ENCODE results near the gene FAM98A.
A peak's percentile ranks its signal among the peaks of the same experiment; 100 is the strongest.

Gene FAM98A

GRCh38 chr2:33560017-33560416 is 39.1 kb downstream of the FAM98A start:
- TF ChIP-seq CTCF (IDR thresholded peaks at IDR 0.05; ENCODE audit: unreplicated experiment in 3 of 3), result no peak
- H3K9me3 Mint-ChIP-seq, result no peaks in the 10 kb centered on the region
- H3K27ac Mint-ChIP-seq, result peak overlapping the region; percentile 60 to 74 (median 65)
- peaks cover 35% of the 10 kb centered on the region for H3K4me1 Mint-ChIP-seq
- no peak overlapping the region for H3K4me3 Mint-ChIP-seq
- H3K36me3 Mint-ChIP-seq (ENCODE audit: low read depth), result peaks cover 3% of the 10 kb centered on the region
- peaks cover 4% of the 10 kb centered on the region for H3K27me3 Mint-ChIP-seq (ENCODE audit: low read depth)

- Mint-ChIP-seq H3K36me3 (ENCODE audit: low read depth) (peaks cover 3% of the 10 kb centered on the region), H3K4me3 (no peak overlapping the region), H3K4me1 (peaks cover 40% of the 10 kb centered on the region), H3K9me3 (no peaks in the 10 kb centered on the region), H3K27ac (peak overlapping the region; percentile 60 to 74 (median 65)), H3K27me3 (ENCODE audit: low read depth) (peaks cover 6% of the 10 kb centered on the region)
- no peak for TF ChIP-seq CTCF (IDR thresholded peaks at IDR 0.05; ENCODE audit: unreplicated experiment in 3 of 3)
These were observed 39.8 kb downstream of the FAM98A start for GRCh38 chr2:33559328-33559727.

GRCh38 chr2:33555681-33556080 is 43.4 kb downstream of the FAM98A start:
- Mint-ChIP-seq H3K27ac (peak overlapping the region; percentile 87 to 93 (median 89)), H3K27me3 (ENCODE audit: low read depth) (peaks cover 9% of the 10 kb centered on the region), H3K36me3 (ENCODE audit: low read depth) (peaks cover 3% of the 10 kb centered on the region), H3K4me3 (no peak overlapping the region), H3K4me1 (peaks cover 40% of the 10 kb centered on the region), H3K9me3 (no peaks in the 10 kb centered on the region)
- TF ChIP-seq CTCF (IDR thresholded peaks at IDR 0.05; ENCODE audit: unreplicated experiment in 3 of 3), result no peak

- H3K9me3 Mint-ChIP-seq, result no peaks in the 10 kb centered on the region
- H3K27ac Mint-ChIP-seq, result no peak overlapping the region
- H3K27me3 Mint-ChIP-seq (ENCODE audit: low read depth), result peaks cover 9% of the 10 kb centered on the region
- no peak for TF ChIP-seq CTCF (IDR thresholded peaks at IDR 0.05; ENCODE audit: unreplicated experiment in 3 of 3)
- no peak overlapping the region for H3K4me3 Mint-ChIP-seq
- peaks cover 3% of the 10 kb centered on the region for H3K36me3 Mint-ChIP-seq (ENCODE audit: low read depth)
- peaks cover 15% of the 10 kb centered on the region for H3K4me1 Mint-ChIP-seq
These were observed 46.2 kb downstream of the FAM98A start for GRCh38 chr2:33552758-33553461.

GRCh38 chr2:33550206-33550605 is 48.9 kb downstream of the FAM98A start:
- H3K4me3 Mint-ChIP-seq, result no peak overlapping the region
- no peaks in the 10 kb centered on the region for H3K36me3 Mint-ChIP-seq (ENCODE audit: low read depth)
- peaks cover 6% of the 10 kb centered on the region for H3K4me1 Mint-ChIP-seq
- peaks cover 5% of the 10 kb centered on the region for H3K9me3 Mint-ChIP-seq
- H3K27ac Mint-ChIP-seq, result no peak overlapping the region
- peaks cover 6% of the 10 kb centered on the region for H3K27me3 Mint-ChIP-seq (ENCODE audit: low read depth)
- no peak for TF ChIP-seq CTCF (IDR thresholded peaks at IDR 0.05; ENCODE audit: unreplicated experiment in 3 of 3)

GRCh38 chr2:33541243-33541642 is 57.9 kb downstream of the FAM98A start:
- Mint-ChIP-seq H3K36me3 (ENCODE audit: low read depth) (no peaks in the 10 kb centered on the region), H3K27me3 (ENCODE audit: low read depth) (no peaks in the 10 kb centered on the region), H3K4me1 (peaks cover 8% of the 10 kb centered on the region), H3K4me3 (no peak overlapping the region), H3K9me3 (peaks cover 6% of the 10 kb centered on the region), H3K27ac (no peak overlapping the region)
- TF ChIP-seq CTCF (IDR thresholded peaks at IDR 0.05; ENCODE audit: unreplicated experiment in 3 of 3), result no peak
